ENCODE data around the gene PRPF6.

PRPF6 gene

DNA sequence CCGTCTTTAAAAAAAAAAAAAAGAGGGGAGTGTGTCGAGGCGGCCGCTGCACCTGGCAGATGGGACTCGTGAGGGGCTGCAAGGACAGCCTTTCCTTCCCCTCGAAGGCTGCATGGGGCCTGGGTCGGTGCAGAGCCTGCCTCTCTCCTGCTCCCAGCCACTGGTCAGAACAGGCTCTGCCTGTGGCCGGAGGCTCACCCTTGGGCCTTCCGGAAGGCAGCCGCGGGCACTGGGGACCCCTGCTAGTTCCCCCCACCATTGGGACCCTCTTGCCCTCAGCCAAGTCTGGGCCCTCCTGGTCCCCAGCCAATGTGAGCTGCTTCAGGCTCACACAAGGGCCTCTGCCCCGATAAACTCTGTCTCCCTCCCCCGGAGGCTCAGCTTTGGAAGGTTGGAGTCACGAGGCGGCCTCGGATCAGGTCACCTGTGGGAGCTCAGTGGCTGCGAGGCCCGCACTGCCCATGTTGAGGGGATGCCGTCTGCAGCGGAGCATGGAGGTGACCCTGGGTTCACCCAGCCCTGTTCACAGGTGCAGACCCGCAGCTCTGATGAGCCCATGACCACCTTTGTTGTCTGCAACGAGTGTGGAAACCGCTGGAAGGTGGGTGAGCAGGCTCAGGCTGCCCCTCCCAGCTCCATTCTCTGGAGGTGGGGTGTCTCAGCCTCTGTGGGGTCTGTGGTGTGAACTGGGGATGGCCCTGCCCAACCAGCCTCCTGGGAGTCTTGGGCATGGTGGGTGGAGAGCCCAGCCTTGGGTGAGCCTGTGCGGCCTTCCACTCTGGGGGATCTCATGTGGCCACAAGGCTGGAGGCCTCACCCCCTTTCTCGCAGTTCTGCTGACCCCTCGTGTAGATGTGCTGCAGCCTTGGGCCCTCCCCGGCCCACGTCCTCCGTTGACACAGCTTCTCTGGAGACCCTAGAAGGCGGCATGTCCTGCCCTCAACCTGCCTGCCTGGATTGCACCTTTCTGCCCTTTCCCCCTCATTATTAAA lies 90.7 kb downstream of the PRPF6 start:
- TF ChIP-seq CTCF (IDR thresholded peaks at IDR 0.05): no peak

GRCh38 chr20:64072498-64073063 lies 91.6 kb downstream of the PRPF6 start:
- no peak for TF ChIP-seq CTCF (IDR thresholded peaks at IDR 0.05)
- no peak overlapping the region for H3K4me3 ChIP-seq
- no peak for DNase-seq (ENCODE audit: low spot score)
- no peak overlapping the region for H3K27ac ChIP-seq

More for the DNA sequence above, 90.7 kb downstream of the PRPF6 start:
- H3K27ac ChIP-seq: no peak overlapping the region
- H3K4me3 ChIP-seq: no peak overlapping the region
- no peak for DNase-seq (ENCODE audit: low spot score)

DNA sequence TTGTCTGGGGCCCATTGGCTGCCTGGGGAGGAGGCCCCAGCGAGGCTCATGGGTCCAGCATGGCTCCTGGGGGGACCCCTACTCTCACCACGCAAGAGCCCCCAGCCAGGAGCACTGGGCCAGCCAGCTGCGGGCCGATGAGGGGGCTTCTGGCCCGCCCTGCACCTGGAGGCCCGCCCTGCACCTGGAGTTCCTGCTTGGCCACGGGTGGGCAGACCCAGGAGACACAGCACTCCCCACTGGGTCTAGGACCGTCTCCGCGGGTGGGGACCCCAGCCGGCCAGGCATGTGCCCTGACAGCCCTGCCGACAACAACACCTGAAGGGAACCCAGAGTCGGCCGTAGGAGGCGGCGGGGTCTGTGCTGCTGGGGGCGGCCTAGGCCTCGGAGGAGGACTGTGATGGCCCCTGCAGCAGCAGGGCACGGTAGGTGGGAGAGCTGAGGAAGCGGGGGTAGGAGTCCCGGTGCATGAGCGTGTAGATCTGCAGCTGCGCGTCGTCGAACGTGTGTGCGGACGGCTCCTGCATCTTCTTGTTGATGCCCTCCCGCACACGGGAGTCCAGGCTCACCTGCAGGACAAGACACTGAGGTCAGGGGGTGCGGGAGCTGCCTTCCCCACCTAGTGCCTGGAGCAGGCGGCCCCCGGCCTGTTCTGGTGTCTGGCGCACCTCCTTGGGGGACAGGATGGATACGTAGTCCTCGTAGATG lies 92.7 kb downstream of the PRPF6 start:
- Histone ChIP-seq H3K4me3 (no peak overlapping the region), H3K27ac (no peak overlapping the region)
- no peak for DNase-seq (ENCODE audit: low spot score)
- TF ChIP-seq CTCF (IDR thresholded peaks at IDR 0.05): no peak

- DNase-seq (ENCODE audit: low spot score): no peak
- TF ChIP-seq CTCF (IDR thresholded peaks at IDR 0.05): no peak
- Histone ChIP-seq H3K27ac (no peak overlapping the region), H3K4me3 (no peak overlapping the region)
Measured at GRCh38 chr20:64074184-64074789, 93.4 kb downstream of the PRPF6 start.

GRCh38 chr20:64074963-64075362 lies 94.0 kb downstream of the PRPF6 start:
- DNase-seq (ENCODE audit: low spot score): no peak
- Histone ChIP-seq H3K4me3 (no peak overlapping the region), H3K27ac (peak overlapping the region in 1 of 2 donors; percentile 7)
- no peak for TF ChIP-seq CTCF (IDR thresholded peaks at IDR 0.05)

GRCh38 chr20:64075556-64075955 lies 94.6 kb downstream of the PRPF6 start:
- no peak for DNase-seq (ENCODE audit: low spot score)
- TF ChIP-seq CTCF (IDR thresholded peaks at IDR 0.05): no peak
- Histone ChIP-seq H3K4me3 (no peak overlapping the region), H3K27ac (no peak overlapping the region)
